OCI-M2 (cell line): ENCODE data around the gene TPBGL.

Experiments
- DNase-seq: peaks from one replicate; lab custom pipeline; 2025; ENCODE audit not compliant: unreplicated experiment; lab: John Stamatoyannopoulos, UW

The TPBGL gene

DNA sequence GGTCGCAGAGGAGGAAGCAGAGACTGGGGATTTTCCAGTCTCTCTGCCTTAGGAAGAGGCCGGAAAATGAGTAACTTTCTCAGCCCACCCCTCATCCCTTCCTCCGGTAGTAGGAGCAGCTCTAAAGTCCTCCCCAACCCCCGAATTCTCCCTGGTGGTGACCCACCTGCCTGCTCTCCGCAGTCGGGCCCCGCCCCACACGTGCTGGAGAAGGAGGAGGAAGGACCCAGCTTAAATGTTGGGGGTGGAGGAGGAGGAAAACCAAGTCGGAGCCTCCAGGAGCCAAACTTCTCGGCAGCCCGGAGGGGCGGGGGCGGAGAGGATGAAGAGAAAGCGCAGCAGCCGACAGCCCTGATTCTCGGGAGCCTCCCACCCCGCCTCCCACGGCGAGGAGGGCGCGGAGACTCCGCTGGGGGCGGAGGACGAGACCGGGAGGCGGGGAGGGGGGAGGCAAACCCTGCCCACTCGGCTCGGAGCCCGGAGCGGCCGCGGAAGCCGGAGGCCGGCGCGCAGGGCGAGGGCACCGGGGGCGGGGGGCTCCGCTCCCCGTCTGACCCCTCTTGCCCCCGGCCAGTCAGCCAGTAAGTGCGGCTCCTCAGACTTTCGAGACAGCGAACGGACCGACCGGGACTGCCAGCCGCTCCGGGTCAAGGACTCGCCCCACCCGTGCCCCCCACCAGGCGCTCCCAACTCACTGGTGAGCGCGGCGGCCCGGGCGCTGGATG, at the start of gene TPBGL:
TSS of gene TPBGL (plus strand) at position 464 of the 725 bp plus-strand sequence. CDS start 276 bp downstream, outside the sequence.
- no peak for DNase-seq

DNA sequence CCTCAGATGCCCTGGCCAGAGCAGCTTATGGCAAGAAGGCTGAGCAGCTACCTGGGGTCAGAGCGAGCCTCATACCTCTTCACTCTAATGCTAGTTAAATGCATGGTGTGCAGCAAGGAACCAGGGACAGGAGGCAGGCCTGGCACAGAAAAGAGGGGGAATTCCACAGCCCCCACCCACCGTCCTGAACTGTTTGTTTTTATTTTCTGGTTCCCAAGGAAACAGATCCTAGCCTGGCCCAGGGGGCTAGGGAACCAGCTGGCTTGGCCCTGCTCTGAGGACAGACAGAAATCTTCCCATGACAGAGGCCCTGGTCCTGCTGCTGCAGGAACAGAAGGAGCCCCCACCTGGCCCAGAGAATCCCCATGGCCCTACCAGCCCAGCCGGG, 49.2 kb upstream of the TPBGL start:
- DNase-seq, result no peak

DNA sequence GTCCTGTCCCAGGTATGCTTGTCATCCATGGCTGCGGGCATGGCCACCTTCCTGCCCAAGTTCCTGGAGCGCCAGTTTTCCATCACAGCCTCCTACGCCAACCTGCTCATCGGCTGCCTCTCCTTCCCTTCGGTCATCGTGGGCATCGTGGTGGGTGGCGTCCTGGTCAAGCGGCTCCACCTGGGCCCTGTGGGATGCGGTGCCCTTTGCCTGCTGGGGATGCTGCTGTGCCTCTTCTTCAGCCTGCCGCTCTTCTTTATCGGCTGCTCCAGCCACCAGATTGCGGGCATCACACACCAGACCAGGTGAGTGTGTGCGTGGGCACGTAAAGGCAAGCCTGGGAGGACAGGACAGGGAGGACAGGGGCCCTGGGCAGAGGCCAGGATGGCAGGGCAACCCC, 47.3 kb upstream of the TPBGL start:
- DNase-seq, result no peak

DNA sequence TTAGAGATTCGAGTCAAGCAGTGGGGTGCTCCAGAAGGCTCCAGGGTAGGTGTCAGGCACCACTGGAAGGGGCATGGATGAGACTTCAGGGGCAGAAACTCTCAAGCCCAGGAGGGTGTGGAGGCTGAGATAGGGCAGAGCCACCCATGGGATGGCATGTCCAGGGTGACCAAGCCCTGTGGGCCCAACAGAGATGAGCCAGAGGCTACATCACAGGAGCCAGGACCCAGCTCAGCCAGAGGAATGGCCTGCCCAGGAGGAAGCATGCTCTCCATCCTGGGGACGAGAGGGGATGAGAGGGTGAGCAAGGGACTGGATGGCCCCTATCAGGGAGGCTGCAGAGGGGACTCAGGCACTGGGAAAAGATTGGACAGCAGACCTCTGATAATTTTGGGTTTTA, 46.9 kb upstream of the TPBGL start:
- no peak for DNase-seq

DNA sequence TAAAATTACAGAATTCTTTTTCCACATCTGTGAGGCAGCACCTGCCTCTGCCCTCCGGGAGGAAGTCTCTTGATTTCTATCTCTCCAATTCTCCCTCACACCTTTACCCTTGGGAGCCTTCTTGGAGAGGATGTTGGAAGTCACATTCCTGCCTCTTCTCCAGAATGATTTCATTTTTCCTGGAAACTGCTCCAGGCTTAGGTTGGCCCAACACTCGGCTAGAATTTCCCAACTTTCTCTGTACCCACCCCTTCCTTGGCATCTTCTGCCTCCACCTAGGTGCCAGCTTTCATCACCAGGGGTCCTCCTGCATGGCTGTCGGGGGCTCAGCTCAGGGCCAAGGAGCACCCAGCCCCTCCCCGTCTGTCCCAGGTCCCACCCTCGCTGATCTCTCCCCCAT, 46.4 kb upstream of the TPBGL start:
- DNase-seq, result no peak

GRCh38 chr11:75195167-75195962, 45.2 kb upstream of the TPBGL start:
- DNase-seq, result no peak

DNA sequence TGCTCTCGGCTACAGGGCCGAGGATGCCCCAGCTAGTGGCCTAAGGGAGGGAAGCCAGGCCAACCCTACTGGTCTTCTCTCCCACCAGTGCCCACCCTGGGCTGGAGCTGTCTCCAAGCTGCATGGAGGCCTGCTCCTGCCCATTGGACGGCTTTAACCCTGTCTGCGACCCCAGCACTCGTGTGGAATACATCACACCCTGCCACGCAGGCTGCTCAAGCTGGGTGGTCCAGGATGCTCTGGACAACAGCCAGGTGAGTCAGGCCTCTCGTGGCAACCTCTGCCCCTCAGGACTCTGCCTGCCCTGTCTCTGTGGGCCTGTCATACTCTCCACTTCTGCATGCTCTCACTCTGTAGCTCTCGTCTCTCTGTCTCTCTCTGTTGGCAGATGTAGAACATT, 44.1 kb upstream of the TPBGL start:
- no peak for DNase-seq

- no peak for DNase-seq
Measured at GRCh38 chr11:75197512-75198277, 42.9 kb upstream of the TPBGL start.

GRCh38 chr11:75198278-75198973, 42.1 kb upstream of the TPBGL start:
- no peak for DNase-seq

- DNase-seq, result no peak
Measured at GRCh38 chr11:75199412-75199955, 41.1 kb upstream of the TPBGL start.

DNA sequence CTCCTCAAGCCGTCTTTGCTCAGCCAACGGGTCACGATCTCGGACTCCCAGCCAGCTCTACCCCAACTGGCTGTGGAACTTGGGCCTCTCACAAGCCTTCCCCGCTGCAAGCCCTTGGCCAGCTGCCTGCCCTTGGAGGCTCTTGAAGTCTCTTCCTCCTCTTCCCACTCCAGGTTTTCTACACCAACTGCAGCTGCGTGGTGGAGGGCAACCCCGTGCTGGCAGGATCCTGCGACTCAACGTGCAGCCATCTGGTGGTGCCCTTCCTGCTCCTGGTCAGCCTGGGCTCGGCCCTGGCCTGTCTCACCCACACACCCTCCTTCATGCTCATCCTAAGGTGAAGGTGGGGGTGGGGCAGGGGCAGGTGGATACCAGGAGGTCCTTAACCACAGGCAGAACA, 40.5 kb upstream of the TPBGL start:
- DNase-seq, result no peak

GRCh38 chr11:75200531-75200930, 40.0 kb upstream of the TPBGL start:
- no peak for DNase-seq

DNA sequence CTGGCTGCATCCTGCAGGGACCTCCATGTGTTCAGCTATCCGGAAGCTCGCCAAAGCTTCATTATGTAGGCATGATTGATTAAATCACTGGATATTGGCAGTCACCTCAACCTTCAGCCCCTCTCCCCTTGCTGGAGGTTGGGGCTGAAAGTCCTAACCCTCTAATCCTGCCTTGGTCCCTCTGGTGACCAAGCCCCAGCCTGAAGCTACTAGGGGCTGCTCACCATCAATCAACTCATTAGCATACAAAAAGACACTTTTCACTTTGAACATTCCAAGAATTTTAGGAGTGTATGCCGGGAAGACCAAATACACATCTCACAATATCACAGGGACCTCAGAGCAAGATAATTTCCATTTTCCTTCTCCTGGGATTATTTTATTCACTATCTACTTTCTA, 38.8 kb upstream of the TPBGL start:
- no peak for DNase-seq

DNA sequence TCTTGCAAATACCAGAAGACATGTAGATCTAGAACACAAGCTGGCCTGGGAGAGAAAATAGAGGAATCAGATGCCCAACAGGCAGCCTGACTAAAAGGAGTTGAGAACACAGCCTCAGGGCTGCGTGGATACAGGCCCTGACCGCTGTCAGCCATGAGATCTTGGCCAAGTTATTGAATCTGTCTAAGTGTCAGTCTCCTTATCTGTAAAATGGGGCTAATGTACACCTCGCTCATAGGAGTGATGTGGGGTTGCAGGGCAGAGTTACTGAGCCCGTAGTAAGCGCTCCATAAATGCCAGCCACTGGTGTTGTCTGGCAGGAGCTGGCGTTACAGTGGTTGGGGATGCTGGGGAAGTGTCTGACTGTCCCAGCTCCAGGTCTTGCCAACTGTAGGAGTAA, 38.4 kb upstream of the TPBGL start:
- DNase-seq, result no peak

- DNase-seq, result no peak
Measured at GRCh38 chr11:75203138-75203537, 37.4 kb upstream of the TPBGL start.

DNA sequence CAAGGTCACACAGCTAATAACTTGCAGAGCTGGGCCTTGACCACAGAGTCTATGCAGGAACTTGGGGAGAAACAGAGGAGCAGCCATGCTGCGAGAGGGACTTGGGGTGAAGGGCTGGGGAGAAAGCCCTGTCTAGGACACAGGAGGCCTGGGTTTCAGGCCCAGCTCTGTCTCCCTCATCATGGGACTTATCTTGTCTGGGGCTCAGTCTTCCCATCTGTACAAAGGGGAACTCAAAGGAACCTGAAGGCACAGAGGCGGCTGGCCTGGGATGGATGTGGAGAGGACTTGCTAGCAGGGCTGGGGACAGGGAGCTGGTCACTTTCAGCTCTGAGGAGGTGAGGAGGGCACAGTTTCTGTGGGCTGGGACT, 36.9 kb upstream of the TPBGL start:
- DNase-seq, result no peak

DNA sequence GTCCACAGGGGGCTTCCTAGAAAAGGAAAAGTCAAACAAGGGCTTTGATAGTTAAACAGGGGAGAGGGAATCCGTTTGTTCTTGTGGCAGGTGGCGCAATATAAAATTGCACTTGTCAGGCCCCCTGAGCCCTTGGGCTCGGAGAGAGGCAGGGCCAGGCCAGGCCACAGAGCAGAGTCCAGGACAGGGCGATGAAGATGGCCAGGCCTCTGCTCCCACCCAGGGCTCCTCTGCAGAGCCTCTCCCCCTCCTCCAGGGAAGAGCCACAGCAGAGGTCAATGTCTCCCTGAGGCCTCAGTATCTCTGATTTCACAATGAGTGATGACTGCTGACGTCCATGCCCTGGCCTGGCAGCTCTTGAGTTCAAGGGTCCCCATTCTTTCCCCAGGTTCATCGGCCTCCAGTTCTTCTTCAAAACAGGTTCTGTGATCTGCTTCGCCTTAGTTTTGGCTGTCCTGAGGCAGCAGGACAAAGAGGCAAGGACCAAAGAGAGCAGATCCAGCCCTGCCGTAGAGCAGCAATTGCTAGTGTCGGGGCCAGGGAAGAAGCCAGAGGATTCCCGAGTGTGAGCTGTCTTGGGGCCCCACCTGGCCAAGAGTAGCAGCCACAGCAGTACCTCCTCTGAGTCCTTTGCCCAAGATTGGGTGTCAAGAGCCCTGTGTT, 36.4 kb upstream of the TPBGL start:
- DNase-seq, result no peak

- peak; percentile 2 for DNase-seq
Measured at GRCh38 chr11:75204685-75205563, 35.6 kb upstream of the TPBGL start.

DNA sequence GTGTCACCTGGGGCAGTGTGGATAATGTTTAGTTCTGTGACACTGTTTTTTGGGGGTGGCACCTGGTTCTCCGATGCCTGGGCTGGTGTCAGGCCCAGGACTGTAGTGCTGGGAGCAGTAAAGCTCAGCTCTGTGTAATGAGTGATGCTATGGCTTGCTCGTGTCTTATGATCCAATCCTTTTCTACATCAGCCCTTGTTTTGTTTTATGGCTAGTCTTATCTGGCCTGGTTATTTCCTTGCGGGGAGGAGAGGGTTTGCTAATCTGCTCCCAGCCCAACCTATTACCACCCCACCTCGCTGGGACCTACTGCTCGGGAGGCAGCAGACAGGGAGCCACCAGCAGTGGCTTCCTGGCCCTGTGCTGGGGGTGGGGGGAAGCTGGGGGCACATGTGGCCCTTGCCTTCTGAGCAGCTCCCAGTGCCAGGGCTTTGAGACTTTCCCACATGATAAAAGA, 35.0 kb upstream of the TPBGL start:
- DNase-seq, result no peak
